WTC11 (cell line): ENCODE measurements around the gene EPHA2. TPM values are rescaled to one million over a fixed set of nuclear protein-coding genes. Genes with fewer than 3 reads are reported as not detected.

Experiments
- ATAC-seq: fragments of 200-7000 bp; cut with Tn5 transposase; 2 replicates; pipeline ENCODE4 v1.10.0; 2021; ENCODE audit warnings: mild to moderate bottlenecking, moderate library complexity
- CTCF ChIA-PET: fragments of 300-600 bp; sonication (Branson Sonifier 250); formaldehyde crosslinking; loops from one replicate; lab custom pipeline; 2021; ENCODE audit warnings: antibody characterized with exemption; lab: Charles Lee
- POLR2A ChIA-PET: fragments of 350-600 bp; sonication (Branson Sonifier 250); formaldehyde crosslinking; loops from one replicate; lab custom pipeline; 2021; ENCODE audit warnings: antibody characterized with exemption; lab: Charles Lee
- DNase-seq: peaks from one replicate; pipeline ENCODE4 v3.0.0; 2021; ENCODE audit warnings: low spot score
- H3K27ac Mint-ChIP-seq: 2 replicates; pipeline ENCODE4 v1.8.0; 2021; ENCODE audit warnings: mixed read lengths
- H3K27me3 Mint-ChIP-seq: 2 replicates; pipeline ENCODE4 v1.8.0; 2021; ENCODE audit warnings: low read depth, mild to moderate bottlenecking, moderate library complexity, mixed read lengths
- H3K36me3 Mint-ChIP-seq: 2 replicates; pipeline ENCODE4 v1.8.0; 2021; ENCODE audit warnings: mixed read lengths
- H3K4me1 Mint-ChIP-seq: 2 replicates; pipeline ENCODE4 v1.8.0; 2022; ENCODE audit warnings: mixed read lengths
- H3K4me3 Mint-ChIP-seq: 2 replicates; pipeline ENCODE4 v1.8.0; 2021; ENCODE audit warnings: mild to moderate bottlenecking, moderate library complexity, mixed read lengths
- H3K9me3 Mint-ChIP-seq: 2 replicates; pipeline ENCODE4 v1.8.0; 2021; ENCODE audit warnings: mixed read lengths
- CBFB ChIP-seq: sonication (generic); formaldehyde crosslinking; IDR thresholded peaks from 2 replicates; pipeline ENCODE4 v1.8.1; 2022; ENCODE audit warnings: mild to moderate bottlenecking, low read depth, missing genetic modification reagents
- CDX4 ChIP-seq: fragments of 250-450 bp; sonication (Bioruptor Pico); IDR thresholded peaks from 2 replicates; pipeline ENCODE4 v1.9.0; 2021; ENCODE audit warnings: moderate library complexity, mild to moderate bottlenecking, inconsistent platforms, borderline replicate concordance
- E2F4 ChIP-seq: sonication (generic); formaldehyde crosslinking; IDR thresholded peaks from 2 replicates; pipeline ENCODE4 v1.8.1; 2022; ENCODE audit warnings: low read depth, mild to moderate bottlenecking, moderate library complexity, missing genetic modification reagents, borderline replicate concordance
- EMX1 ChIP-seq: fragments of 250-450 bp; sonication (Bioruptor Pico); IDR thresholded peaks from 2 replicates; pipeline ENCODE4 v1.8.0; 2021; ENCODE audit warnings: mild to moderate bottlenecking
- ERG ChIP-seq: fragments of 250-450 bp; sonication (Bioruptor Pico); IDR thresholded peaks from 2 replicates; pipeline ENCODE4 v1.8.0; 2021; ENCODE audit warnings: mild to moderate bottlenecking
- FOXP1 ChIP-seq: sonication (generic); formaldehyde crosslinking; IDR thresholded peaks from 2 replicates; pipeline ENCODE4 v1.8.0; 2022; ENCODE audit warnings: missing genetic modification reagents, mild to moderate bottlenecking, moderate library complexity, borderline replicate concordance
- GABPB1 ChIP-seq: sonication (generic); formaldehyde crosslinking; IDR thresholded peaks from 2 replicates; pipeline ENCODE4 v1.8.1; 2023; ENCODE audit warnings: mild to moderate bottlenecking, missing genetic modification reagents
- GRHL2 ChIP-seq: fragments of 250-450 bp; sonication (Bioruptor Pico); IDR thresholded peaks from 2 replicates; pipeline ENCODE4 v1.8.0; 2022; ENCODE audit warnings: mild to moderate bottlenecking, moderate library complexity; ENCODE audit not compliant: insufficient replicate concordance, severe bottlenecking
- JUN ChIP-seq: sonication (generic); formaldehyde crosslinking; IDR thresholded peaks from 2 replicates; pipeline ENCODE4 v1.8.0; 2023; ENCODE audit warnings: mild to moderate bottlenecking, missing genetic modification reagents
- MAX ChIP-seq: sonication (generic); formaldehyde crosslinking; IDR thresholded peaks from 2 replicates; pipeline ENCODE4 v1.8.0; 2022; ENCODE audit warnings: mild to moderate bottlenecking, missing genetic modification reagents
- NR2C2 ChIP-seq: sonication (generic); formaldehyde crosslinking; IDR thresholded peaks from 2 replicates; pipeline ENCODE4 v1.8.0; 2022; ENCODE audit warnings: mild to moderate bottlenecking, missing genetic modification reagents
- NR3C1 ChIP-seq: sonication (generic); formaldehyde crosslinking; conservative IDR thresholded peaks from 2 replicates; pipeline ENCODE4 v1.8.1; 2023; ENCODE audit warnings: low read depth, mild to moderate bottlenecking, missing genetic modification reagents
- OVOL2 ChIP-seq: fragments of 250-450 bp; sonication (Bioruptor Pico); IDR thresholded peaks from 2 replicates; pipeline ENCODE4 v1.9.0; 2021; ENCODE audit warnings: mild to moderate bottlenecking, borderline replicate concordance
- RORB ChIP-seq: fragments of 250-450 bp; sonication (Bioruptor Pico); IDR thresholded peaks from 2 replicates; pipeline ENCODE4 v1.9.0; 2021; ENCODE audit warnings: mild to moderate bottlenecking
- SMAD4 ChIP-seq: sonication (generic); formaldehyde crosslinking; IDR thresholded peaks from 2 replicates; pipeline ENCODE4 v1.8.0; 2022; ENCODE audit warnings: mild to moderate bottlenecking, missing genetic modification reagents
- SP1 ChIP-seq: sonication (generic); formaldehyde crosslinking; conservative IDR thresholded peaks from 2 replicates; pipeline ENCODE4 v1.8.1; 2022; ENCODE audit warnings: missing genetic modification reagents
- STAT6 ChIP-seq: sonication (generic); formaldehyde crosslinking; conservative IDR thresholded peaks from 2 replicates; pipeline ENCODE4 v1.8.1; 2023; ENCODE audit warnings: mild to moderate bottlenecking, low read depth, missing genetic modification reagents, moderate library complexity
- ZBTB43 ChIP-seq: sonication (generic); formaldehyde crosslinking; IDR thresholded peaks from 2 replicates; pipeline ENCODE4 v1.8.1; 2023; ENCODE audit warnings: mild to moderate bottlenecking, missing genetic modification reagents
- ZMAT4 ChIP-seq: fragments of 250-450 bp; sonication (Bioruptor Pico); IDR thresholded peaks from 2 replicates; pipeline ENCODE4 v1.9.0; 2021; ENCODE audit warnings: mild to moderate bottlenecking
- ZNF263 ChIP-seq: sonication (generic); formaldehyde crosslinking; IDR thresholded peaks from 2 replicates; pipeline ENCODE4 v1.8.1; 2022; ENCODE audit warnings: low read depth, mild to moderate bottlenecking, moderate library complexity, missing genetic modification reagents
- ZNF281 ChIP-seq: sonication (generic); formaldehyde crosslinking; IDR thresholded peaks from 2 replicates; pipeline ENCODE4 v1.8.0; 2023; ENCODE audit warnings: mild to moderate bottlenecking, missing genetic modification reagents
- total RNA-seq: library from RNA; stranded (reverse); gene quantifications from 3 replicates; pipeline ENCODE4 v1.2.3, GENCODE V29; 2021

EPHA2 gene
- total RNA-seq, 1 experiment from 2014 or later: 44.4 TPM

- Mint-ChIP-seq H3K27ac (no peak overlapping the region), H3K36me3 (peaks cover 22% of the 10 kb centered on the region)
- CTCF ChIA-PET: interaction anchor here (1.0 to 2.5 kb wide), 9 partner anchors 11 to 159 kb away, joined by 3 to 18 read pairs (median 5); partner anchors contain the start of gene CPLANE2
- peak; percentile 21 for ATAC-seq
- TF ChIP-seq ZNF281 (CRISPR knock-in tag) (0 out of 2 replicates have a peak, but pooled peaks have one; percentile 14), SMAD4 (CRISPR knock-in tag) (peak; percentile 39; the same call in 1 of the 2 replicates), ERG (no peak)
- TF ChIP-seq, all 79 proteins: peak for 2
- DNase-seq: peak; percentile 74
- POLR2A ChIA-PET: interaction anchor here (0.5 to 3.3 kb wide), 5 partner anchors 11 to 117 kb away, joined by 3 to 13 read pairs (median 3); no protein-coding TSS in a partner anchor
- peaks cover 19% of the 10 kb centered on the region for H3K4me1 Mint-ChIP-seq
- no peaks in the 10 kb centered on the region for H3K9me3 Mint-ChIP-seq
- no peaks in the 10 kb centered on the region for H3K27me3 Mint-ChIP-seq
- peak overlapping the region; percentile 39; the same call in 1 of the 2 replicates for H3K4me3 Mint-ChIP-seq
These were observed 48.9 kb upstream of the EPHA2 start for GRCh38 chr1:16204634-16205333.

GRCh38 chr1:16204216-16204615 lies 48.3 kb upstream of the EPHA2 start:
- Mint-ChIP-seq H3K27ac (no peak overlapping the region), H3K4me3 (no peak overlapping the region), H3K36me3 (peaks cover 22% of the 10 kb centered on the region), H3K27me3 (no peaks in the 10 kb centered on the region), H3K4me1 (peaks cover 14% of the 10 kb centered on the region), H3K9me3 (no peaks in the 10 kb centered on the region)
- no peak for ATAC-seq
- ChIA-PET CTCF (interaction anchor here (1.1 to 2.5 kb wide), 7 partner anchors 11 to 159 kb away, joined by 3 to 18 read pairs (median 4); no protein-coding TSS in a partner anchor), POLR2A (no interaction called here)
- DNase-seq: no peak
- TF ChIP-seq ZMAT4 (CRISPR knock-in tag): no peak
- no peak for TF ChIP-seq CBFB (CRISPR knock-in tag)
- TF ChIP-seq NR3C1 (CRISPR knock-in tag): no peak
- TF ChIP-seq CDX4 (CRISPR knock-in tag): no peak
- TF ChIP-seq GABPB1 (CRISPR knock-in tag): no peak
- TF ChIP-seq ZNF263 (CRISPR knock-in tag): no peak
- no peak for TF ChIP-seq EMX1 (CRISPR knock-in tag)
- no peak for TF ChIP-seq STAT6 (CRISPR knock-in tag)
- TF ChIP-seq ZBTB43 (CRISPR knock-in tag): no peak
- no peak for TF ChIP-seq FOXP1 (CRISPR knock-in tag)
- no peak for TF ChIP-seq E2F4 (CRISPR knock-in tag)
- TF ChIP-seq JUN (CRISPR knock-in tag): no peak
- TF ChIP-seq OVOL2 (CRISPR knock-in tag): no peak
- TF ChIP-seq NR2C2: no peak
- TF ChIP-seq GRHL2 (CRISPR knock-in tag): no peak
- TF ChIP-seq RORB (CRISPR knock-in tag): no peak
- no peak for TF ChIP-seq SP1 (CRISPR knock-in tag)
- no peak for TF ChIP-seq MAX (CRISPR knock-in tag)
